HG03342 (cell line): Measurements from ENCODE around the gene OGG1.

Experiments used
- ATAC-seq: cut with Tn5 transposase; IDR thresholded peaks from one replicate; pipeline ENCODE4 v1.9.1; 2021; ENCODE audit warnings: mild to moderate bottlenecking, moderate library complexity; ENCODE audit not compliant: unreplicated experiment

OGG1 gene

GRCh38 chr3:9749645-9750555 lies at the start of gene OGG1:
TSS of gene OGG1 (plus strand) at chr3:9749952. CDS start at chr3:9750287, 335 bp downstream.
- peak; percentile 91 for ATAC-seq

- no peak for ATAC-seq
These were observed 49.2 kb upstream of the OGG1 start for GRCh38 chr3:9700536-9700935.

- no peak for ATAC-seq
These were observed 48.7 kb upstream of the OGG1 start for GRCh38 chr3:9701006-9701405.

- ATAC-seq: no peak
These were observed 48.0 kb upstream of the OGG1 start for GRCh38 chr3:9701711-9702110.

GRCh38 chr3:9703240-9703639 lies 46.5 kb upstream of the OGG1 start:
- no peak for ATAC-seq

- no peak for ATAC-seq
These were observed 45.9 kb upstream of the OGG1 start, which contains the start of gene CPNE9 for GRCh38 chr3:9703736-9704346. TSS of gene CPNE9 (plus strand) at chr3:9703833. CDS start at chr3:9703997, 164 bp downstream.

- ATAC-seq: no peak
These were observed 45.1 kb upstream of the OGG1 start for GRCh38 chr3:9704347-9705322.

GRCh38 chr3:9710174-9710739 lies 39.5 kb upstream of the OGG1 start:
- no peak for ATAC-seq

GRCh38 chr3:9712415-9712814 lies 37.3 kb upstream of the OGG1 start:
- ATAC-seq: no peak

- ATAC-seq: no peak
These were observed 36.6 kb upstream of the OGG1 start for GRCh38 chr3:9713142-9713541.

GRCh38 chr3:9715136-9715535 lies 34.6 kb upstream of the OGG1 start:
- no peak for ATAC-seq

GRCh38 chr3:9715764-9716437 lies 33.9 kb upstream of the OGG1 start:
- no peak for ATAC-seq

- ATAC-seq: no peak
These were observed 32.8 kb upstream of the OGG1 start for GRCh38 chr3:9716801-9717555.

GRCh38 chr3:9717563-9717962 lies 32.2 kb upstream of the OGG1 start:
- ATAC-seq: no peak

- no peak for ATAC-seq
These were observed 31.6 kb upstream of the OGG1 start for GRCh38 chr3:9718118-9718517.

- ATAC-seq: no peak
These were observed 28.6 kb upstream of the OGG1 start for GRCh38 chr3:9721015-9721699.

GRCh38 chr3:9721700-9722060 lies 28.1 kb upstream of the OGG1 start:
- no peak for ATAC-seq

- no peak for ATAC-seq
These were observed 23.8 kb upstream of the OGG1 start for GRCh38 chr3:9725775-9726515.
